Measurements from ENCODE around the gene BPIFB4.

- TF ChIP-seq EZH2 (IDR thresholded peaks at IDR 0.05; ENCODE audit: low read depth), result no peak
- TF ChIP-seq, protein P1, sequence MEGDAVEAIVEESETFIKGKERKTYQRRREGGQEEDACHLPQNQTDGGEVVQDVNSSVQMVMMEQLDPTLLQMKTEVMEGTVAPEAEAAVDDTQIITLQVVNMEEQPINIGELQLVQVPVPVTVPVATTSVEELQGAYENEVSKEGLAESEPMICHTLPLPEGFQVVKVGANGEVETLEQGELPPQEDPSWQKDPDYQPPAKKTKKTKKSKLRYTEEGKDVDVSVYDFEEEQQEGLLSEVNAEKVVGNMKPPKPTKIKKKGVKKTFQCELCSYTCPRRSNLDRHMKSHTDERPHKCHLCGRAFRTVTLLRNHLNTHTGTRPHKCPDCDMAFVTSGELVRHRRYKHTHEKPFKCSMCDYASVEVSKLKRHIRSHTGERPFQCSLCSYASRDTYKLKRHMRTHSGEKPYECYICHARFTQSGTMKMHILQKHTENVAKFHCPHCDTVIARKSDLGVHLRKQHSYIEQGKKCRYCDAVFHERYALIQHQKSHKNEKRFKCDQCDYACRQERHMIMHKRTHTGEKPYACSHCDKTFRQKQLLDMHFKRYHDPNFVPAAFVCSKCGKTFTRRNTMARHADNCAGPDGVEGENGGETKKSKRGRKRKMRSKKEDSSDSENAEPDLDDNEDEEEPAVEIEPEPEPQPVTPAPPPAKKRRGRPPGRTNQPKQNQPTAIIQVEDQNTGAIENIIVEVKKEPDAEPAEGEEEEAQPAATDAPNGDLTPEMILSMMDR (conservative IDR thresholded peaks at IDR 0.05), result no peak
Observed at GRCh38 chr20:33054791-33055190, 24.7 kb upstream of the BPIFB4 start.
